Mucosa of stomach (tissue), 1 donor: ENCODE measurements around the gene CBL.

Experiments
- H3K27me3 ChIP-seq: one replicate; pipeline ENCODE4 v1.7.0; 2013; ENCODE audit warnings: mild to moderate bottlenecking, low read length; ENCODE audit not compliant: control insufficient read depth, insufficient read depth
- H3K36me3 ChIP-seq: one replicate; pipeline ENCODE4 v1.7.0; 2013; ENCODE audit warnings: low read length; ENCODE audit not compliant: control insufficient read depth, insufficient read depth
- H3K4me1 ChIP-seq: one replicate; pipeline ENCODE4 v1.7.0; 2013; ENCODE audit warnings: mild to moderate bottlenecking, low read length; ENCODE audit not compliant: control insufficient read depth, insufficient read depth
- H3K4me3 ChIP-seq: one replicate; pipeline ENCODE4 v1.7.0; 2013; ENCODE audit warnings: low read length
- H3K9ac ChIP-seq: one replicate; pipeline ENCODE4 v1.7.0; 2013; ENCODE audit warnings: mild to moderate bottlenecking, low read length, moderate library complexity
- H3K9me3 ChIP-seq: one replicate; pipeline ENCODE4 v1.7.0; 2013; ENCODE audit warnings: mild to moderate bottlenecking, low read length, moderate library complexity; ENCODE audit not compliant: control insufficient read depth
- donor health status: Pancreatic carcinoma.

The CBL gene

DNA sequence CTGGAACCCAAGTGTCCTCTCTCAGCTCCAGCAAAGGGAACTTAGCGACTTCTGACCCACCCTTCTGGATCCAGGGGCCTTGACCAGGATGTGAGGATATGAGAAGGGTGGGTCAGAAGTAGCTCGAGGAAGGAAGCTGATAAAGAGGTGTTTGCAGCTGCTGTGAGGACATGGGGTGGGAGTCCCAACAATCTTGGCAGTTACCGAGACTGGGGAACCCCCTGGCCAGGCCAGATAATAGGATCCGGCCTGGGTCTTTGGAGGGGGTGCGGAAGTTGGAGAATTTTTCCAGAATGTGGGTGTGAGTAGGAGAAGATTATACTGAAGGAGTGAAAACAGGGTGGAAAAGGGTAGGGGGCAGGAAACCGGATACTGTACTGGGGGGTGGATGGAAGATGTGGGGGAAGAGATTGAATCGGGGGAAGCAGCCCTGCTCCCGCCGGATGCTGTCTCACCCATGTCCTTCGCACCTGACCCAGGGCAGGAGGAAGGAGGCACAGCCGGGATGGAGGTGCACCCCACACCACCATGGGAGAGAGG, 113.6 kb downstream of the CBL start:
- Histone ChIP-seq H3K36me3 (no peaks in the 10 kb centered on the region), H3K9ac (no peak overlapping the region), H3K9me3 (no peaks in the 10 kb centered on the region), H3K4me3 (no peak overlapping the region), H3K27me3 (peaks cover 57% of the 10 kb centered on the region), H3K4me1 (peaks cover 43% of the 10 kb centered on the region)

DNA sequence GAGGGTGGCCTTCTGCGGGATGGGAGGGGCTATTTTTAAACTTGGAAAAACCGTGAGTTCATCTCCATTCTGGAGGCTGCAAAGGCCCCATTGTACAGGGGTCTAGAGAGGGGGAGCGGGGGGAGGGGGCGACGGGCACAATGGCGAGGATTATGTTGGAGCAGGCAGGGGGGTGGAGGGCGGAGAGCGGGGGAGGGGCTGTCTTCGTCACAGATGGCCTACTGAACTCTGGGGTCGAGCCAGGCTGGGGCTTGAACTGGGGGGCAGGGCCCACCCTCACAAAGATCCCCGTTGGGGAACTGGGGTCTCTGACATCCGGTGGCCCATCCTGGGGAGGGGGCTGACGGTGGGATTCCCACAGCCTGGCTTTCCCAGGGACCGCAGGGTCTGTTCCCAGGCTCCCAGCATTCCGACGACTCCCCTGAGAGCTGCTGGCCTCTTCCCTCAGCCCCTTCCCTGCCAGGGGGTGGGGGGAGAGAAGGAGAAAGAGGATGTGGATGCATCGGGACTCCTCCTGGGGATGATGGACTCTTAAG, 114.2 kb downstream of the CBL start:
- H3K9ac ChIP-seq, result peak overlapping the region; percentile 62
- H3K4me3 ChIP-seq, result no peak overlapping the region
- peaks cover 51% of the 10 kb centered on the region for H3K27me3 ChIP-seq
- H3K36me3 ChIP-seq, result no peaks in the 10 kb centered on the region
- H3K9me3 ChIP-seq, result no peaks in the 10 kb centered on the region
- H3K4me1 ChIP-seq, result peaks cover 37% of the 10 kb centered on the region

DNA sequence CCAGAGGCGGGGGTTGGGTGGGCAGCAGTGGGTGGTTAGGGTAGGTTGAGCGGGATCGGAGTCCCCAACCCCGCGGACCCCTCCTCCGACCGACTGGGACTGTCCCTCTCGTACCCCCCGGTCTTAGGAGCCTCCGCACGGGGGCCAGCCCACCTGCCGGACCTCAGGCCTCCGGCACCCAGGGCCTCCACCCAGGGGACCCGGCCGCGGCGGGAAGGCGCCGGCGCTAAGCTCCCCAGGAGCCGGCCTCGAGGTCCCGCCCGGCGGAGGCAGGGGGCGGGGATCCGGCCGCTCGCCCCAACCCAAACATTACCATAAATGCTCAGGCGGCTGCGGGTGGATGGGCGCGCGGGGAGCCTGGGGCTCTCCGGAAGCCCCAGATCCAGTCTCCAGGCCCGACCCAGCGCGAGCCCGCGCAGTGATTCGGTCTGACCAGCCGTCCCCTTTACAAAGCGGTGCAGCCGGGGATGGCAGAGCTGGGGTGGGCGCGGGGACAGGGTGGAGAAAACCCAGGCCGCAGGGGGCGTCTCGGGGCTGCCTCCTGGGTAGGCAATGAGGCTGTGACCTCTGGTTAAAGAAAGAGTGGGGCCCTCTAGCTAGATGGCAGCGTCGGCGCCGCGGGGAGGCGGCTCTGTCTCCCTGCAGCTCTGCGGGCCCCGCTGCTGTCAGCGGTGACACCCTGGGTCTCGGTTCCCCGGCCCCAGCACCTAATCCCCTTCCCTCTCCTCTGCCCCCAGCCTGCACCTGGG, 114.8 kb downstream of the CBL start:
- peak overlapping the region; percentile 73 for H3K9ac ChIP-seq
- H3K4me1 ChIP-seq, result peaks cover 31% of the 10 kb centered on the region

DNA sequence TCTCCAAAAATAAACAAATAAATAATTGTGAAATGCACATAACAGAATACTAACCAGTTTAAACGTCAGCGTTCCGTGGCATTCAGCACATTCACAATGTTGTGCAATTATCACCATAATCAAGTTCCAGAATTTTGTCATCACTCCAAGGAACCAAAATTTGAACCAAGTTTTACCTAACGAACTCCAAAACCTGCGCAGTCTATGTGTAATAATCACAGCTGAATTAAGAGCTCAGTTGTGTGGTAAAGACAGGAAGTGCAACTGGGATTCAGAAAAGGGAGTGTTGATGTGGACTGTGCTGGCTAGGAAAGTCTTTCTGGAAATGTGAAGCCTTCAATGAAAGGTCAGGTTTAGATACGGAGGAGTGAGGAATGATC, 116.2 kb downstream of the CBL start:
- Histone ChIP-seq H3K4me1 (peaks cover 23% of the 10 kb centered on the region), H3K36me3 (no peaks in the 10 kb centered on the region), H3K27me3 (peaks cover 35% of the 10 kb centered on the region), H3K4me3 (no peak overlapping the region), H3K9me3 (no peaks in the 10 kb centered on the region), H3K9ac (no peak overlapping the region)

More for the DNA sequence above, 114.8 kb downstream of the CBL start:
- H3K9me3 ChIP-seq, result no peaks in the 10 kb centered on the region
- H3K36me3 ChIP-seq, result no peaks in the 10 kb centered on the region
- peaks cover 45% of the 10 kb centered on the region for H3K27me3 ChIP-seq
- peak overlapping the region; percentile 25 for H3K4me3 ChIP-seq

DNA sequence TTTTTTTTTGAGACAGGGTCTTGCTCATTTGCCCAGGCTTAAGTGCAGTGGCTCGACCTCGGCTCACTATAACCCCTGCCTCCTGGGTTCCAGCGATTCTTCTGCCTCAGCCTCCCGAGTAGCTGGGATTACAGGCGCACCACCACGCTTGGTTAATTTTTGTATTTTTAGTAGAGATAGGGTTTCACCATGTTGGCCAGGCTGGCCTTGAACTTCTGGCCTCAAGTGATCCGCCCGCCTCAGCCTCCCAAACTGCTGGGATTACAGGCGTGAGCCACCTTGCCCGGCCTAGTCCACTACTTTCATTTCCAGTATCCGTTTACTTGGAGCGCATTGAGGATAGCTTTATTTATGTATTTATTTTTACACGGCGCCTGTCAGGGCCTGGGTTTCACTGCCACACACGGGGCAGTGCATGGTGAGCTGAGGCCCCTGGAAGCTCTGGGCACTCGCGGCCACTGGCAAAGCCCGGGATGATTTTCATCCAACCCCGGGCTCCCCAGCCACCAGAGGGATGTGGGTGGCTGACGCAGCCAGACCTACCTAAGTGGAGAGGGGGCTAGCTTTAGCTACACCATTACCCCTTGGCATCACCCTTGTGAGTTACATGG, 116.9 kb downstream of the CBL start:
- H3K9ac ChIP-seq, result no peak overlapping the region
- H3K27me3 ChIP-seq, result peaks cover 28% of the 10 kb centered on the region
- H3K36me3 ChIP-seq, result no peaks in the 10 kb centered on the region
- no peak overlapping the region for H3K4me3 ChIP-seq
- H3K4me1 ChIP-seq, result peaks cover 23% of the 10 kb centered on the region
- H3K9me3 ChIP-seq, result no peaks in the 10 kb centered on the region

DNA sequence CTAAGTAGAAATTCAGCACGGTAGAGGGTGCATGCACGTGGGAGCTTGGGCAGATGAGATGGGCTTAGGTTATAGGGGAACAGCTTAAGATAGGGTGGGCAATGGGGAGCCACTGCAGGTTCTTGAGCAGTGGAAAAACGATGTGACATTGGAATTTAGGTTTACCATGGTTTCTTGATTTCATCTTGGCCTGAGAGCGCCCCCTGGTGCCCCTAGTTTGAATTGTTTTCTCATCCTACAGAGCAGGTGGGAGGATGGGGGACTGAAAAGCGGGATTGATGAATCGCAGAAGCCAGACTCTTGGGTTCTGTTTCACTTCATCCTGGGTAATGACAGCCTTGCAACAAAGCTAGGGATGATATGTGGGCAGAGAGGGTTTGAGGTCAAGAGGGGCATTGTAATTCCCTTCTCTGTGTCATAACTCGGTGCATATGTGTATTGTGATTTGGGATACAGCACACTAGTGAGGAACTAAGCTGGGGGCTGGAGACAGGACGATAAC, 117.4 kb downstream of the CBL start:
- peaks cover 23% of the 10 kb centered on the region for H3K4me1 ChIP-seq
- H3K27me3 ChIP-seq, result peaks cover 22% of the 10 kb centered on the region
- no peaks in the 10 kb centered on the region for H3K36me3 ChIP-seq
- no peak overlapping the region for H3K9ac ChIP-seq
- no peaks in the 10 kb centered on the region for H3K9me3 ChIP-seq
- H3K4me3 ChIP-seq, result no peak overlapping the region

DNA sequence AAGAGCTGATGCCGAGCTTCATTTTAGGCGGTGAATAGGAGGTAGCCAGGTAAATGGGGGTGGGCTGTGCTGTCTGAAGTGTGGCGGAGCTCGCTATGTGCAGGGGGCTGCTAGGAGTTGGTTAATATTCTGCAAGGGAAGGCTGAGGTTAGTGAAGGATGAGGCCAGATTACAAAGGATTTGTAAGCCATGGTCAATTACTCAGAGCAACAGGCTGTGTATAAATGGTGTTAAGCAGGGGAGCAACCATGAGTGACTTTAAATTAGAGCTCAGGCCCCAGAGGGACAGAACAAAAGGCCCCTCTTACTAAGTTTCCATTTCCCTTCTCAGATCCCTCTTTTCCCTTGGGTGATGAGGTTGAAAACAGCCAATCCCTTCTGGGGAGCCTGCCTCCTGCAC, 118.0 kb downstream of the CBL start:
- Histone ChIP-seq H3K4me1 (peaks cover 20% of the 10 kb centered on the region), H3K27me3 (peaks cover 21% of the 10 kb centered on the region), H3K36me3 (no peaks in the 10 kb centered on the region), H3K4me3 (no peak overlapping the region), H3K9me3 (no peaks in the 10 kb centered on the region), H3K9ac (no peak overlapping the region)

DNA sequence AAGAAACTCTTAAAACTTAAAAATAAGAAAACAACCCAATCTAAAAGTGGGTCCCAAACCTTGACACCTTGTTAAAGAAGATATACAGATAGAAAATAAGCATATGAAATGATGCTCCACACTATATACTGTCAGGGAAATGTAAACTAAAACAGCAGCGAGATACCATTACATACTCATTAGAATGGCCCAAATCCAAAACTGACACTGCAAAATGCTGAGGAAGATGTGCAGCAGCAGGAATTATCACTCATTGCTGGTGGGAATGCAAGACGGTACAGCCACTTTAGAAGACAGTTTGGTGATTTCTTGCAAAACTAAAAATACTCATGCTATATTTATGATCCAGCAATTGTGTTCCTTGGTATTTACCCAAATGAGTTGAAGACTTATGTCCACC, 123.2 kb downstream of the CBL start:
- Histone ChIP-seq H3K9me3 (no peaks in the 10 kb centered on the region), H3K27me3 (no peaks in the 10 kb centered on the region), H3K4me3 (no peak overlapping the region), H3K36me3 (no peaks in the 10 kb centered on the region), H3K4me1 (no peaks in the 10 kb centered on the region), H3K9ac (no peak overlapping the region)

DNA sequence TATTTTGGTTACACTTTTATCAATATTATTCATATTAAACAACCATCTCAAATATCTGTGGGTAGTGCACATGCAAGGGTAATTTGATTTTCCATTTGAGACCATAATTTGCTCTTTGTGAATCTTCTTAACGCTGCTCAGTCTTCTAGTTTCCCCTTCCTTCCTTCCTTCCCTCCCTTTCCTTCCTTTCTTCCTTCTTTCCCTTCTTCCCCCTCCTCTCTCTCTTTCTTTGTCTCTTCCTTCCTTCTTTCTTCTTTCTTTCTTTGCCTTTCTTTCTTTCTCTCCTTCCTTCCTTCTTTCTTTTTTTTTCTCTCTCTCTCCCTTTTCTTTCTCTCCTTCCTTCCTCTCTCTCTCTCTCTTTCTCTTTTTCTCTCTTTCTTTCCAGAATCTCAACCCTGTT, 124.1 kb downstream of the CBL start:
- Histone ChIP-seq H3K4me1 (peaks cover 6% of the 10 kb centered on the region), H3K36me3 (no peaks in the 10 kb centered on the region), H3K27me3 (no peaks in the 10 kb centered on the region), H3K9me3 (no peaks in the 10 kb centered on the region), H3K9ac (no peak overlapping the region), H3K4me3 (no peak overlapping the region)

DNA sequence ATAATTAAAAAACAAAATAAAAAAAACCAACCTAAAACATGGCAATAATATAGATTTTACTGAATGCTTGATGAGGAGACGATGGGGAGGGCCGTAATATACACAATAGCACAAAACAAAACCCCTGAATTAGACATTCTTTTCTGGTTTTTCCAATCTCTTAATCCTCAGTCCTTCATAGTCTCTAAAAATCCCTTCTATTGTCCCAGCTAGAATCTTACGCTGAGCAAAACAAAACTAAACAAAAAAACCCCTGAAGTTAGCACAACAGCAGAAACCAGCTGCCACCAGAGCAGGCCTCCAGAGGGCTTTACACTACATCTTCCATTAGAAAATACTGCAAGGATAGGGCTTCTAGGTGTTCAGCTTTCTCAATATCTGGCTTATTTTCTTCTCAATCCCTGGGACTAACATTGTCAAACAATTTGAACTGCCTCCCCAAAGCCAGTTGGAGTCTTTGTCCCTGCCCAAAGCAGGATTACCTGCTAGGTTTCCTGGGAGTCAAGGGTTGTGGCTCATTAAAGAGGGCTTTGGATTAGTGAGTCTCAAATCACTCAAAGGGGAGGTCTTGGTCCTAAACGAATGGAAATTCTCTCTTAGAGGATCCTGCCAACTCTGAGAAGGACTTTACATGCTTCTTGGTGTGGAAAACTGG, 126.1 kb downstream of the CBL start:
- Histone ChIP-seq H3K36me3 (no peaks in the 10 kb centered on the region), H3K9ac (no peak overlapping the region), H3K27me3 (no peaks in the 10 kb centered on the region), H3K9me3 (no peaks in the 10 kb centered on the region), H3K4me3 (no peak overlapping the region), H3K4me1 (peaks cover 16% of the 10 kb centered on the region)

DNA sequence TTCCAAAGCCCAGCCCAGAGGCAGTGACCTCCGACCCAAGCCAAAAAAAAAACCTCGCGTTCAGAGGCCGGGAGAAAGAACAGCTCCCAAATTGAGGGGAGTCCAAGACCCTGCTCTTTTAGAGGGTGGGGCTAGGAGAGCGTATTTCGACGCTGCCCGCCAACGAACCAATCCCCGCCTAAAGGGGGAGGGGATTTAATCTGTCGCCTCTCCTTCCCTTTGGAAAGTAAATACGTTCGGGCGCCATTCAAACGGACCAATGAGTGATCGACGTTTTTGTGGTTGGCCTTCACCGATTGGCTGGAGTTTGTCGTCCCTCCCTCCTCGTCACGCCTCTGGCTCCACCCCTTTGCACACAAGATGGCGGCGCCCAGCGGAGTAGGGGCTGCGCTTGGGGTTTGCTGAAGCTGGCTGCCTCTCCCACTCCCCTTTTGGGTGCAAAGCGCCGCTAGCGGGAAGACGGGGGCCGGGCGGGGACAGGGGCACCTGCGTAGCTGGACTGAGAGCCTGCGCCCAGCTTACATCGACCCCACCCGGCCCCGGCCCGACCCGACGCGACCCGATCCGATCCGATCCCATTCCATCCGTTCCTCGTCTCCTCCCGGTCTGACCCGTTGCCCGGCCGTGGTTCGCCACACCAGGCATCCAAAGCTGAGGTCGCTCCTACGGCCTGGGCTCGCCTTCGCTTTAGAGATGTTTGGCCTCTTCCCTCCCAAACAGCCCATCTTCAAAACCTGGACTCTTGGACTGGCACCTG, 128.2 kb downstream of the CBL start, which contains the start of gene RNF26:
Gene RNF26, plus strand, starts transcription at position 354 of the 757 bp plus-strand sequence. CDS start 596 bp downstream, outside the sequence.
- Histone ChIP-seq H3K9ac (peak within 1 kb of the TSS; percentile 83), H3K36me3 (no peaks in the 10 kb centered on the region), H3K27me3 (peaks cover 10% of the 10 kb centered on the region), H3K4me3 (peak within 1 kb of the TSS; percentile 37), H3K9me3 (no peaks in the 10 kb centered on the region), H3K4me1 (peaks cover 25% of the 10 kb centered on the region)
